ENCODE data around the gene BANF1.

Gene BANF1

GRCh38 chr11:66001942-66002647, at the start of gene BANF1, which contains the start of gene EIF1AD:
TSS of gene BANF1 (plus strand) at chr11:66002503. CDS start at chr11:66003251, 748 bp downstream.
TSS of gene EIF1AD (minus strand) at chr11:66002157. CDS start at chr11:66000389, 1,768 bp downstream.
- peak within 1 kb of the TSS; percentile 83 for H3K4me3 ChIP-seq (ENCODE audit: low read depth, low read length)
- DNase-seq (ENCODE audit: low read depth), result peak; percentile 95

- no peak for DNase-seq (ENCODE audit: low read depth)
- no peak overlapping the region for H3K4me3 ChIP-seq (ENCODE audit: low read depth, low read length)
Observed at GRCh38 chr11:65953471-65953870, 48.8 kb upstream of the BANF1 start.

GRCh38 chr11:65954771-65955170, 47.5 kb upstream of the BANF1 start:
- DNase-seq (ENCODE audit: low read depth), result no peak
- H3K4me3 ChIP-seq (ENCODE audit: low read depth, low read length), result no peak overlapping the region

GRCh38 chr11:65958291-65958690, 44.0 kb upstream of the BANF1 start:
- no peak for DNase-seq (ENCODE audit: low read depth)
- H3K4me3 ChIP-seq (ENCODE audit: low read depth, low read length), result no peak overlapping the region

GRCh38 chr11:65958774-65959420, 43.4 kb upstream of the BANF1 start:
- no peak overlapping the region for H3K4me3 ChIP-seq (ENCODE audit: low read depth, low read length)
- no peak for DNase-seq (ENCODE audit: low read depth)

- DNase-seq (ENCODE audit: low read depth), result no peak
- H3K4me3 ChIP-seq (ENCODE audit: low read depth, low read length), result peak overlapping the region; percentile 93
Observed at GRCh38 chr11:65960824-65961266, 41.5 kb upstream of the BANF1 start.

GRCh38 chr11:65961267-65962140, 40.8 kb upstream of the BANF1 start, which contains the start of gene SART1:
TSS of gene SART1 (plus strand) at chr11:65961734. CDS start at chr11:65961781, 47 bp downstream.
- DNase-seq (ENCODE audit: low read depth), result peak; percentile 90
- peak within 1 kb of the TSS; percentile 93 for H3K4me3 ChIP-seq (ENCODE audit: low read depth, low read length)

- peak overlapping the region; percentile 93 for H3K4me3 ChIP-seq (ENCODE audit: low read depth, low read length)
- DNase-seq (ENCODE audit: low read depth), result no peak
Observed at GRCh38 chr11:65962141-65962564, 40.1 kb upstream of the BANF1 start.

- no peak for DNase-seq (ENCODE audit: low read depth)
- no peak overlapping the region for H3K4me3 ChIP-seq (ENCODE audit: low read depth, low read length)
Observed at GRCh38 chr11:65964906-65965305, 37.4 kb upstream of the BANF1 start.

- no peak overlapping the region for H3K4me3 ChIP-seq (ENCODE audit: low read depth, low read length)
- DNase-seq (ENCODE audit: low read depth), result no peak
Observed at GRCh38 chr11:65965986-65966762, 36.1 kb upstream of the BANF1 start.

- H3K4me3 ChIP-seq (ENCODE audit: low read depth, low read length), result no peak overlapping the region
- DNase-seq (ENCODE audit: low read depth), result no peak
Observed at GRCh38 chr11:65967329-65967934, 34.9 kb upstream of the BANF1 start.

GRCh38 chr11:65968600-65969482, 33.5 kb upstream of the BANF1 start:
- no peak overlapping the region for H3K4me3 ChIP-seq (ENCODE audit: low read depth, low read length)
- no peak for DNase-seq (ENCODE audit: low read depth)

GRCh38 chr11:65972116-65972515, 30.2 kb upstream of the BANF1 start:
- H3K4me3 ChIP-seq (ENCODE audit: low read depth, low read length), result no peak overlapping the region
- DNase-seq (ENCODE audit: low read depth), result no peak

- no peak for DNase-seq (ENCODE audit: low read depth)
Observed at GRCh38 chr11:65973439-65974110, 28.7 kb upstream of the BANF1 start.

GRCh38 chr11:65975771-65976170, 26.5 kb upstream of the BANF1 start:
- H3K4me3 ChIP-seq (ENCODE audit: low read depth, low read length), result no peak overlapping the region
- no peak for DNase-seq (ENCODE audit: low read depth)

More at GRCh38 chr11:65973439-65974110, 28.7 kb upstream of the BANF1 start:
- H3K4me3 ChIP-seq (ENCODE audit: low read depth, low read length), result no peak overlapping the region

- no peak for DNase-seq (ENCODE audit: low read depth)
- H3K4me3 ChIP-seq (ENCODE audit: low read depth, low read length), result no peak overlapping the region
Observed at GRCh38 chr11:65976216-65977176, 25.8 kb upstream of the BANF1 start.

All from skeletal muscle cell (primary cell).